GM10847 (cell line): ENCODE measurements around the gene NMT1.

Experiments used
- POLR2A ChIP-seq: IDR thresholded peaks from 2 replicates; pipeline ENCODE4 v1.6.1; 2011; ENCODE audit not compliant: insufficient read length; ENCODE audit errors: extremely low read depth

The NMT1 gene

DNA sequence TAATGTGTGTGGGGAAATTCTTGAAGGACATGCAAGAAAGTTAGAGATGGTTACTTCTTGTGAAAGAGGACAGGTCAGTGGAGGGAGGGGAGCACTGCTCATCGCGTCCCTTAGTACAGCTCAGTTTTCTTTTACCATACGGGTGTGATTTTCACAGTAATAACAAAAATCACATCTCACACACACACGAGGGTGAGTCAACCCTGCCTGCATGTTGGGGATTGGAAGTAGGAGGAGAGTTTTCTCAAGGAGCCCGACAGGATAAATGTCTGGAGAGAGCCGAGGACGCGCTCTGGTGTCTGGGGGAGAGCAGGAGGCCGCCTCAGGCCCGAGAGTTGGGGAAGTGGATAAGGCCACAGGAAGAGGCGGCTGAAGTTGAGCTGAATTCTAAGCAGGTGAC, 54.8 kb downstream of the NMT1 start:
- TF ChIP-seq POLR2A, result no peak

DNA sequence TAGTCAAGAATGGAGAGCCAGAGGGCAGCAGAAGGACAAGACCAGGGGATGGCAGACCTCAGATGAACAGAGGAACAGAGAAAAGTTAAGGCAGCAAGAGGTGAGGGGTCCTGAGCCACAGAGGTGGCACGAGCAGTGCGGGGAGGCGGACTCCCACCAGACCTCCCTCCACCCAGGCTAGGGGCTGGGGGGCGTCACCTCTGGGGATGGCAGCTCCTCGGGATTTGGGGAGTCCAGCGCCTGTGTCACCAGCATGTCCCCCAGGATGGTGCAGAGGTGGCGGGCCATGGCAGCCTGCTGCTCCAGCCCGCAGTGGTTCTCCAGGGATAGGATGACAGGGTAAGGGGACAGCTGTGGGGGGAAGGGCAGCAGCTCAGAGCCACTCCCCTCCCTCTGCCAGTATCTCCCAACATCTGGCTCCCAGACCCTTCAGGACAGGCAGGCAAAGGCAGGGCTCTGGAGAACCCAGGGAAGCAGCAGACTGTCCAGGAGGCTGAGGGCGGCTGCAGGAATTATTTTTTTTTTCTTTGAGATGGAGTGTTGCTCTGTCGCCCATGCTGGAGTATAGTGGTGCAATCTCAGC, 55.4 kb downstream of the NMT1 start:
- no peak for TF ChIP-seq POLR2A

DNA sequence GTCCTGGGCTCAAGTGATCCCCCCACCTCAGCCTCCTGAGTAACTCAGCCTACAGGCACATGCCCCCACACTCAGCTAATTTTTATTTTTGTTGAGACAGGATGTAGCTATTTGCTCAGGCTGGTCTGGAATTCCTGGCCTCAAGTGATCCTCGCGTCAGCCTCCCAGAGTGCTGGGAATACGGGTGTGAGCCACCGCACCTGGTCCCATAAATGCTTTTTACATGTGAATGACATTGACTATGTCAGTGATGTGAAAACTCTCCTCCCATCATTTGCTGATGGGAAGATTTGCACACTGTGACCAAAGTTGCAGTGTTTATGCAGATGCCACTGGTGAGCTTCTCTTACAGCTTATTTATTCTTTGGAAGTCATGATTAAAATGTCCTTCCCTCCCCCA, 56.2 kb downstream of the NMT1 start:
- TF ChIP-seq POLR2A, result no peak

DNA sequence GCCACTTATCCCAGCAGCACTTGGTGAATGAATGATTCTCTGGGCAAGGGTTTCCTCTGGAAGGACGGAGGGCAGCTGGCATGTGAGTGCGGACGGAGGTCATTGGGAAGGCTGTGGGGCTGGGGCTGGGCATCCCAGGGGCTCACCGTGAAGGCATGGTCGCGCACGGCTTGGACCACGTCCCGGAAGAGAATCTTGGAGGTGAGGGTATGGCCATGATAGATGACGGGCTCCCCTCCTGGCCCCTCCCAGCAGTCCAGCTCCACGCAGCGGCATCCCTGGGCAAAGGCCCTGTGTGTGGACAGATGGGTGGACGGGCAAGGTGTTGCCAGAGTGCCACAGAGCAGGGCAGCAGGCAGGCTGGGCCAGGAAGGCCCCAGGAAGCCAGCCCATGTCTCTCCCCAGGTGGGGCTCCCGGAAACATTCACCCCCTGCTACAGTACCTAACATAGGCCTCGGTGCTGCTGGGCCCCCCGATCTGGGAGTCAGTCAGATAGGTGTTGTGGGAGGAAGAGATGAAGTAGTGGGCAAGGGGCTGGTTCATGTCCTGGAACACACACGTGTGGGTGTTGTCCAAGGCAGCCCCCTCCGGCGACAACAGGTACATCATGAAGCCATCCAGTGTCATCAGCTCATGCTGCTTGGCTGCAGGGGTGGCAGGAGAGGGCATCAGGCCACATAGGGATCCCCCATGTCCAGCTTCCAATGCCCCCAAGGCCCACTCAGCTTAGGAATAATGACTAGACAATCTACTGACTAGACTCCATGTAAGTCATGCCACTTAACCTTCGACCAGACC, 56.9 kb downstream of the NMT1 start:
- TF ChIP-seq POLR2A, result no peak

DNA sequence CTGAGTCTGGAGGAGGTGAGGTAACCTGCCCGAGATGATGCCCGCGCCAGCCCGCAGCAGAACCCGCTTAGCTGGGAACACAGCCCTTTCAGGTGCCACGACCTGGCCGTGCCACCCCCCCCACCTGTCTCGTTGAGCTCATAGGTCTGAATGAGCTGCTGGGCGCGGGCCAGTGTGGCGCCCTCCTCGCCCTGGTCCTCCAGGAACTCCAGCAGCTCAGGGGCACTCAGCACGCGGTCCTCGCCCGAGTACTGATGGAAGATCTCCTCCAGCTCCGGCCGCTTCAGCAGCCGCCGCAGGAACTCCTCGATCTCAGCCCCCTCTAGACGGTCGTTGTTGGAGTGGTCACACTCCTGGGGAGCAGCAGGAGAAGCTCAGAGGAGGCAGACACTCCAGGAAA, 57.6 kb downstream of the NMT1 start:
- no peak for TF ChIP-seq POLR2A

DNA sequence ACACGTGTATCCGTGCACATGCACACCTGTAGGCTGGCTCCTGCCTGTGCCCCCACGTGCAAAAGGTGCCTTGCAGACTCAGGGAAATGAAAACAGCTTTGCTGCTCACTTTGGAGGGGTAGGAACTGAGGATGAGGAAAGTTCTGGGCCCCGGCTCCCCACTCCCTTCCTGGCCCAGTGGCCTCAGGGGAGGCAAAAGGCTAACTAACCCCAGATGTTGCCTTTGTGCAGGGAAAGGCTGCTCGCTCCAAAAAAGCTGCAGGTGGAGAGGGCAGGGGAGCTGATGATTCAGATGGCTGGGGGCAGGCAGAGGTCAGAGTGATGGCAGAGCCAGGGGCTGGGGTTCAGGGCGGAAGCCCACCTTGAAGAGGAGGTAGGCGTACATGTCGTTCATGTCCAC, 58.8 kb downstream of the NMT1 start:
- no peak for TF ChIP-seq POLR2A

DNA sequence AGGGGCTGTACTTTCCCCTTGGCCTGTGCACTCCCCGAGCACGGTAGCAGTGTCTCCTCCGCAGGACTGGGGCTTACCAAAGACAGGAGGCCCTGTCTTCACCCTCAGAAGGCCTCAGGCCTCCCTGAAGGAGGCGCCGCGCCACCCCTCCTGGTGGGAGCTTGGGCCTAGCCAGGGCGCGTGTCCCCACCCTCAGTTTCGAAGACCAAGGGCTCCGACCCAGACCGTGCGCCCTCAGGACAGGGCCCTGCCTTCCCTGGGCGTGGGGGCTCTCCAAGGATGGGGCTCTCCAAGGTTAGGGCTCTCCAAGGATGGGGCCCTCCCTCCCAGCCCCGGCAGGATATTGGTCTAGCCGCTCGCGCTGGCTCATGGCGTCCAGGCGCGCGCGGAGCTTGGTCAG, 59.4 kb downstream of the NMT1 start:
- TF ChIP-seq POLR2A, result no peak

DNA sequence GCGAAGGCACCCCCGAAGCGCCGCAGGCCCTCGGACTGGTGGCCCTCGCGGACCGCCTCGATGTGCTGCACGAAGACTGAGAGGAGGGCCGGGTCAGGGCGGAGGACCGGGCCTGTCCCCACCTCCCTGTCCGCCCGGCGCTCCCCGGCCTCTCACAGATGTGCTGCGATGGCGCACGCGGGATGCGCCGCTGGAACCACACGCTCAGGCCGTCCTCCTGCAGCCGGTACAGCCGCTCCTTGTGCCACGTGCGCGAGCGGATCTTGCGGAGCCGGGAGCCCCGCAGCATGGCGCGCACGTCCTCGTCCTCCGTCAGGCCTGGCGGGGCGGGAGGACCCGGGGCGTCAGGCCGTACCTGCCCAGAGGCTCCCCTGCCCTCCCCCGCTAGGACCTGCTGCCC, 59.9 kb downstream of the NMT1 start:
- TF ChIP-seq POLR2A, result no peak

DNA sequence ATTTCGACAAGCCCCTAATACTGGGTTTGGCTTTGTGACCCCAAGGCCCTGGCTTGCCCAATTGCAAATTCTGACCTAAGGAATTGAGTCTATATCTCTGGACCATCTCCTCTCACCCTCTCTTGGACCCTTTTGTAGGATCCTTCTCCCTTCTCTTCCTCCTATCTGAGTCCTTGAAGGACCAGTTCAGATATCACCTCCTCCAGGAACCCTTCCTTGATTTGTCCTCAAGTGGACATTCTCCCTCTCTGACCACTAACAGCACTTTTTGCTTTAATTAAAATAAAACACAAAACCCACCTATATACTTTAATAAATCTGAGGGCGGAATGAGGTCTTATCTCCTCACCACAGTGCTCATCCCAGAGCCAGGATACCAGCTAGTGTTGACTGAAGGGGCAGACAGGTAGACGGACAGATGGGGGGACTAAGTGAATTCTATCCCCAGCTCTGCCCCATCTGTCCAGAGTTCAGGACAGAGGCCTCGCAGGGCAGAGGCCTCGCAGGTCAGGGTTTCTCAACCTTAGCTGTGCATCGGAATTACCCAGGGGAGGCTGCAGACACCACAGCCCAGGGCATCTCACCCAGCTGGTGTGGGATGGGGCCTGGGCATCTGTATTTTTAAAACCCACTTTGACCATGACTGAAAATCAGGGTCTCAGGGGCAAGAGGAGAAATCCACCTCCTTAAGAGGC, 62.1 kb downstream of the NMT1 start:
- TF ChIP-seq POLR2A, result no peak

DNA sequence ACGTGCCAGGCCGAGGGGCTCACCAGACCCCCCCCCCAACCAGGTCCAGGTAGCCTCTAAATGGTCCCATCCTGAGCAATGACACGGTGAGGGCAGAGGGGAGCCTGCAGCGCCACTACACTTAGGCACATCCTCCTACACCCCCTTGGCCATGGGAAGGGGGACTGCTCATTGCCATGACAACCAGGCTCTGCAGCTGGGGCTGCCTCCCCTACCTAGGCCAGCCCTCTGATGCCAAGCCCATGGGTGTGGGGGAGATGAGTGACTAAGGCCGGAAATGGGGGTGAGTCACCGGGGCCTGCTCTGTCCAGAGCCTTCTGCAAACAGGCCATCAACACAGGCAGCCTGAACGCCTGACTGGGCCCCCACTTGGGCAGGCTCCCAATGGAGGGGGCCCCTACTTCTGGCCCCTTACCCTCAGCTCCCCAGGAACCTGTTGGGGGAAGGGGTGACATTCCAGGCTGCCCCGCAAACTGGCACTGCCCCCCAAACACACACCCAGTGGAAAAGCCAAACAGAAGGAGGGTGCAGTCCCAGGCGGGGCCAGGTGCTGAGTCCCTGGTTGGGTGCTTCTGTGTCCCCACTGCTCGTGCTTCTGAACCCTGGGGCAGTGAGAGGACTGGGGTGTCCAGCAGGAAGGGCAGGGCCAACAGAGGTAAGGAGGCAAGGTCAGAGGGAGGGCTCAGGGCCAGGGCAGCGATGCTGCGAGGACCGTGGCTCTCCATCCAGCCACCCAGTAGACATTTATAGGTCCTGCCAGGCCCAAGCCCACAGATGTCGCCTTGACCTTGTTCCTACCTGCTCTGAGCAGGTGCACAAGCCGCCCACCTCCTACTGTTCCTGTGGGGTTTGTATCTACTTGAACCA, 63.0 kb downstream of the NMT1 start:
- no peak for TF ChIP-seq POLR2A

DNA sequence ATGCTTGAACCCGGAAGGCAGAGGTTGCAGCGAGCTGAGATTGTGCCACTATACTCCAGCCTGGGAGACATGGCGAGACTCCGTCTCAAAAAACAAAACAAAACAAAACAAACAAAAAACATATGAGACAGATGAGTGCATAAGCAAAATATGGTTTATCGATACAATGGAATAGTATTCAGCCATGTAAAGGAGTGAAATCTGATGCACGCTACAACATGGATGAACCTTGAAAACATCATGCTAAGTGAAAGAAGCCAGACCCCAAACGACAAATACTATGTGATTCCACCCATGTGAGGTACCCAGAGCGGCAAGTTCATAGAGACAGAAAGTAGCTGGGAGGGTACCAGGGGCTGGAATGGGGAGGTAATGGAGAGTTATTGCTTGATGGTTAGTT, 64.4 kb downstream of the NMT1 start:
- no peak for TF ChIP-seq POLR2A

DNA sequence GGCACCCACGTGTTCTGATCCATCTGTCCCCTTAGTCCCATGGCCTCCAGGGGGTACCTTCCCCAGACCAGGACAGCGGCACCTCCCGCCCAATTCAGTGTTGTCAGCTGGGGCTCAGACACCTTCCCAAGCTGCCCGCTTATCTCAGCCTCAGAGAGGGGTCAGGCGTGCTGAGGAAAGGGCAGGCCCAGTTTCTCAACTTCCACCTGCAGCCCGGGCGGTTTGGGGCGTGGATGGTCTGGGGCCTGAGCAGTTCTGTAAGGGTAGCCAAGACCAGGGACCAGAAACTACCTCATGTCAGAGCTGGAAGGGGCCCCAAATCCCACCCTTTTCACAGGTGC, 66.1 kb downstream of the NMT1 start:
- no peak for TF ChIP-seq POLR2A

DNA sequence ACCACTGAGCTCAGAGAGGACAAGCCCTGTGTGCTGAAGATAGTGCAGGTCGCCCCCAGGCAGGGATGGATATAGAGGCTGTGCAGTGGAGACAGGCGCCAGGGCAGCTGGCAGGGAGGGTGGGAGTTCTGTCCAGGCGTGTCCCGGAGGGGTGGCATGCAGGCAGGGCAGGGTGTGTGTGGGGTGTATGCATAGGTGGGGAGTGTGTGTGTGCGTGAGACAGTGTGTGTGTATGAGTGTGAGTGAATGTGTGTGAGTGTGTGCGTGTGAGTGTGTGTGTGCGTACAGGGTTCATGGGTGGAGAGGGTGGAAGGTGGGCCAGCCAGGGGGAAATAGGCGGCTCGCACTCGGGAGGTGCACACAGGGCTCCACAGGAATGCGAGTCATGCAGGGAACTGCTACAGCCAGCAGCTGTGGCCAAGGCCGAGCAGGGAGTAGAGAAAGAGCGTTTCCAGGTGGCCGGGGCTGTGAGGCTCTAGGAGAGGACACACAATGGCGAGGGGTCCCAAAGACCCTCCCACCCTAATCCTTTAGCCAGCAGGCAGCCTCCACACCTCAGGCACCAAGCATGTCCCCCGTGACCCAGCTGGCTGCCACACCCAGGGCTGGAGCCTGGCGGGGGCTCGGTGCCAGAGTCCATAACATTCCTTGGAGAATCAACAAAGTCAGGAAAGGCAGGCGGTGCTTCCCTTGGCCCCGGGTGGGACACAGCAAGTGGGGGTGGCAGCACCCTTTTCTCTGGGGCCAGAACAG, 66.6 kb downstream of the NMT1 start:
- TF ChIP-seq POLR2A, result no peak

DNA sequence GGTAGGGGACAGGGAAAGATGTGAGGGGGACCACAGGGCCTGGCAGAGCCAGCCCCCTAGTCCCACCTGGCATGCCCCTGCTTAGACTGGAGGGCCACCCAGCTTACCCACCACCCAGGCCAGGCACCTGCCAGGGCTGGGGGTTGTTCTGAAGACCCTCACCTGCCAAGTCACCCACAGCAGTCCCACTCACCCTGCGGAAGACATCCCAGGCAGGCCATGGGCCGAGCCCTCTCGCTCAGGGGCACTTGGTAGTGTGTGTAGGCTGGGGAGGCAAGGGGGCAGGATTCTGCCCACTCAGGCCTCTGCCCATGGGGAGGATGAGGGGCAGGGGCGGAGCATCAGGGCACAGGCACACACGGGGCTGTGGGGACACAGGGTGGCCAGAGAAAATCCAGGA, 67.2 kb downstream of the NMT1 start:
- TF ChIP-seq POLR2A, result no peak

DNA sequence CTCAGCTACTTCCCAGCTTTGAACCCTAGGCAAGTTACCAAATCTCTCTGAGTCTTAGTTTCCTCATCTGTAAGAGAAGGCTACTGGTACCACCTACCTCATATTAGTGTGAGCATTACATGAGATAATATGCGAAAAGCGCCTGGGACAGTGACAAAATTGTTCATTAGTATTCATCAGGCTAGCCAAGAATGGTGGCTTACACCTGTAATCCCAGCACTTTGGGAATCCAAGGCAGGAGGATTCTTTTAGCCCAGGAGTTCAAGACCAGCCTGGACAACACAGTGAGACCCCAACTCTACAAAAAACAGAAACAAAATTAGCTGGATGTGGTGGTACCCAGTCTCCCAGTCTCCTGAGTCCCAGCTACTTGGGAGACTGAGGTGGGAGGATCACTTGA, 67.9 kb downstream of the NMT1 start:
- TF ChIP-seq POLR2A, result no peak
